Stimulated activated CD8-positive, alpha-beta memory T cell treated with anti-CD3 and anti-CD28 coated beads, Interleukin-12 subunit alpha, Interleukin-12 subunit beta, amount 100 ng/mL, for 4 hours (primary cell): Measurements from ENCODE around the gene RPS25.
"Not testable (repeated sequence)": the region's sequence is repeated elsewhere in the genome, so short reads cannot be mapped to it uniquely, and the experiment has no call there.

Experiments
- DNase-seq: peaks from one replicate; pipeline ENCODE4 v3.0.0-alpha.2; 2020; ENCODE audit warnings: low read depth

RPS25 gene

DNA sequence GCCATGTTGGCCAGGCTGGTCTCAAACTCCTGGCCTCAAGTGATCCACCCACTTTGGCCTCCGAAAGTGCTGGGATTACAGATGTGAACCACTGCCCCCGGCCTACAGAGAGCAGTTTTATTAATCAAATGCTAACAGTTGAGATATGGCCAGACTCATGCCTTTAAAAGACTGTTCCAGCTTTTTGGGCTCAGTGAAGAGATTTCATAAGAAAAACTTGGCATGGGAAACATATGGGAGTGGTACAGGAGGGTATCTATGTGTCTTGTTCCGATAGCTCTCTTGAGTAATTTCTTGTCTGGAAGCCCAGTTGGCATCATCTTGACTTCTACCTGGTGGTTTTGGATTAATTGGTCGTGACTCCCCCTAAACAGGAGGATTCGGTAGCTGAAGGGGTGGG is 20.7 kb upstream of the RPS25 start:
- DNase-seq: no peak

GRCh38 chr11:119034813-119035212 is 16.7 kb upstream of the RPS25 start:
- no peak for DNase-seq

DNA sequence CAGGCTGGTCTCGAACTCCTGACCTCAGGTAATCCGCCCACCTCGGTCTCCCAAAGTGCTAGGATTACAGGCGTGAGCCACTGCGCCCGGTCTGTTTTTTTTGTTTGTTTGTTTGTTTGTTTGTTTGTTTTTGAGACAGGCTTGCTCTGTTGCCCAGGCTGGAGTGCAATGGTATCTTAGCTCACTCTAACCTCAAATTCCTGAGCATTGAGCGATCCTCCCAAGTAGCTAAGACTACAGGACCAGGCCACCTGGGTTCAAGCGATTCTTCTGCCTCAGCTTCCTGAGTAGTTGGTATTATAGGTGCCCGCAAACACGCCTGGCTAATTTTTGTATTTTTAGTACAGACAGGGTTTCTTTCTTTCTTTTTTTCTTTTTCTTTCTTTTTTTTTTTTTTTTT is 15.3 kb upstream of the RPS25 start:
- DNase-seq: not testable (repeated sequence)

GRCh38 chr11:119031912-119032280 is 13.8 kb upstream of the RPS25 start:
- DNase-seq: no peak

DNA sequence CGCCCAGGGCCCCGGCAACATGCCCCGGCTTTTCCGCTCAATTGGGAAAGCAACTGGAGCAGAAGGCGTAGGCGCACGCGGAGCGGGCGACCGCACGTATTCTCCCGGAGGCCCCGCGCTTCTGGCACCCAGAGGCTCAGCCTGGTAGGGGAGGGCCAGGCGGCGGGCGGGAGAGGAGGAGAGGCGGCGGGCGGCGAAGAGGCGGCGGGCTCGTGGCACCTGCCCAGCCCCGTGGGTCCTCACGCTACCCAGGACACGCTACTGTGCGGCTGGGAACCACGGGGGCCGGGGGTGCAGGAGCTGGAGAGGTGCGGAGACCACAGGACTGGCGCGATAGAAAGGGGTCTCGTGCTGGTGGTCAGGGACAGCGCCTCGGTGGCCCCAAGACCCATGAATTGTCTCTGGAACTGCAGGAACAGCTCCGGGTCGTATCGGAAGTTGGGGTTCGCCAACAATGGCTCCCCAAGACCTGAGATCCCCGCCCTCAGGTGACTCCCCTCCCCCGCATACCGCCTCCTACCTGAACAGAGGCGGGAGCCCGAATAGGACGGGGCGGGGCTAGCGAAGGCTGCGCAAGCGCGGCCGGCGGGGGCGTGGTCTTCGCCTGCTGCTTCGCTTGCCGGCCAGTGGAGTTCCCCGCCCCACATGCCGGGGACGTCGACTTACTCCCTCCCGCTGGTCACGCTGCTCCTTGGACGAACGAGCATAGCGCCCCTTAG is 12.3 kb upstream of the RPS25 start, which contains the start of gene SLC37A4:
Gene SLC37A4 (minus strand): TSS at position 549 of the 719 bp plus-strand sequence.
- DNase-seq: peak; percentile 98

- DNase-seq: no peak
These were observed 11.8 kb upstream of the RPS25 start for GRCh38 chr11:119030029-119030328.

- DNase-seq: peak; percentile 14
These were observed 11.3 kb upstream of the RPS25 start for GRCh38 chr11:119029340-119030028.

DNA sequence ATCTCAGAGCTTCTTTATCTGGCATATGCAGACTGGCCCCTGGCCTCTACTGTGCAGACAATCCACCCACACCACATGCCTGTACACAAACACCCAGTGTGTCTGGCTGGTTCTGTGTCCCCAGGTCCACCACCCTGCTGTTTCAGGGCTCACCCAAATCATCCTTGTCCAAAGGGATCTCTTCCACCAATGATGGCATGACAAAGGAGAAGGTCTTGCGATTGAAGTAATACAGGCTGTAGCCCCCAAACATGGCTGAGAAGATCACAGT is 10.9 kb upstream of the RPS25 start:
- DNase-seq: no peak

DNA sequence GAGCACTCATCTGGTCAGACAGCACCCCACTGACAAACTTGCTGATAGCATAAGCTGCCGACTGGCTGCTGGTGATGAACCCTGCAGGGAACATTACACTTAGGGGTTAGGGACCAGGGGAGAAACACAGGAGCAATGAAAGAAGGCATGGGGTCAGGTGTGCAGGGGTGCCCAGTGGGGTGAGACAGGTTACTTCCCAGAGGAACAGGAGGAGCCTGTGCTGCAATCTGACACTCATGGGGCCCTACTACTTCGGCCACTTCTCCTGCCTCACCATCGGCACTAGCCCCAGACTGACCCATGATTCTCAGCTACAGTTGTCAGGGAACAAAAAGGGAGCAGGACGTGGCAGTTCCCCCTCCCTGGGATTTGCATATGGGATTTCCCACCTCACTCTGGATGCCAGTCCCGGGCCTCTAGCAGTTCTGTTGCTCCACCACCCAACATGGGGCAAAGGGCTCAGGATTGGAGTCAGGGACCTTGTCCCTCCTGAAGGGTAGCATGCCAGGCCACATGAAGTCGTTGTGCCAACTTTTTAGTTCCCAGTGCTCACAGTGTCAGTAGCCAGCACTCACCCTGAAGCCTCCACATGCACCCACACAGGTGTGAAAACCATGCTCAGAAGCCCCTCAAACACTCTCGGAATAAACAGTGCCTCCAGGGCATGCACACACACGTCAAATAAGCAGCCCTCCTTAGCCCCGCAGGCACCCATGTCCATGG is 10.4 kb upstream of the RPS25 start:
- no peak for DNase-seq

- DNase-seq: no peak
These were observed 9.6 kb upstream of the RPS25 start for GRCh38 chr11:119027561-119028345.

GRCh38 chr11:119026970-119027369 is 8.8 kb upstream of the RPS25 start:
- no peak for DNase-seq

DNA sequence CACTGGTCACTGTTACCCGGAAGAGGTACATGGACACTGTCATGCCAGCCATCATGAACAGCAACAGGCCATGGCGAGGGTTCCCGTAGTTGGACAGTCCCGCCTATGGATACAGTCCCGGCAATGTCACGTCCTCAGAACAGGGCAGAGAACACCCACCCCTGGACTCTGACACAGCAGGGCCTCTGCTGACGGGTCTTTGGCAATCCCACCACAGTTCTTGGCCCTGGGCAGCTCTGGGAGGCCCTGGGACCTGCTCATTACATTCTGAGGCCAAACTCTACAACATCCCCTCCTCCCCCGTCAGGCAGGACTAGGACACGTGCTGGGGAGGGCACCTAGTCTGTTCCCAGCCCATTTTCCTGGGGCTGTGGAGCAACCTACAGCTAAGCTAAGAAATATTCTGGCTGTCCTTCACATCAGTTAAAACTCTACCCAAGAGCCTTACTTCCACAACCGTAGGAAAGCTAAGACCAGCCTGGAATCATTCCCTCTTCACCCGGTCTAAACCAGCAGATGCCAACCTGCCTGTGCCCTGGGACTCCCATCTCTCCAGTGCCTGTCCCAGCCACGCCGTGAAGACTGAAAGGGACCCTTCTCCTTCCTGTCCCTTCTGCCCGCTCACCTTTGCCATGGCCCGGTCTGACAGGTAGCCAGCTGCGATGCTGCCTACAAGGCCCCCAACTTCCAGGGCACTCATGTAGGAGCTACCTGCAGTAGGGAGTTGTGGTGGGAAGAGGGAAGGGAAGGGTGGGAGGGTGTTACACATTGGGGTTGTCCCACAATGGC is 8.0 kb upstream of the RPS25 start:
- no peak for DNase-seq

GRCh38 chr11:119025541-119025940 is 7.4 kb upstream of the RPS25 start:
- no peak for DNase-seq

GRCh38 chr11:119025099-119025473 is 6.9 kb upstream of the RPS25 start:
- no peak for DNase-seq

- no peak for DNase-seq
These were observed 6.4 kb upstream of the RPS25 start for GRCh38 chr11:119024430-119025098.

- DNase-seq: no peak
These were observed 5.6 kb upstream of the RPS25 start for GRCh38 chr11:119023741-119024140.

GRCh38 chr11:119021631-119022030 is 3.5 kb upstream of the RPS25 start:
- no peak for DNase-seq

GRCh38 chr11:119019996-119020395 is 1.9 kb upstream of the RPS25 start:
- DNase-seq: no peak

DNA sequence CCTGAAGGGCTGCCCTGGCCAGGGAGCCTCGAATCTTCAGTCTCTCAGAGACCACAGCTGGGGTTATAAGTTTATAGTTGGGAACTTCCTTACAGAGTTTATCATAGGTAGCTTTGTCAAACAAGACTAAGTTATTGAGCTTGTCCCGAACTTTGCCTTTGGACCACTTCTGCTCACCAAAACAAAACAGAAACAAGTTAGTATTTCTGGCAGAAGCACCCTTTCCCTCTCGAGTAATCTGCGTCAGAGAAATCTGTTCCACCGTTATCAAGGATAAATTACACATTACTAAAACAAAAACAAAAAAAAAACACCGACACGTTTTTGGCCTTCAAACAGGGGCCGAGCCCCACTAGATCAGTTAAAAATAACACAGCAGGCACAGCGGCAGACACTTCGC is 766 bp downstream of the RPS25 start:
- not testable (repeated sequence) for DNase-seq

DNA sequence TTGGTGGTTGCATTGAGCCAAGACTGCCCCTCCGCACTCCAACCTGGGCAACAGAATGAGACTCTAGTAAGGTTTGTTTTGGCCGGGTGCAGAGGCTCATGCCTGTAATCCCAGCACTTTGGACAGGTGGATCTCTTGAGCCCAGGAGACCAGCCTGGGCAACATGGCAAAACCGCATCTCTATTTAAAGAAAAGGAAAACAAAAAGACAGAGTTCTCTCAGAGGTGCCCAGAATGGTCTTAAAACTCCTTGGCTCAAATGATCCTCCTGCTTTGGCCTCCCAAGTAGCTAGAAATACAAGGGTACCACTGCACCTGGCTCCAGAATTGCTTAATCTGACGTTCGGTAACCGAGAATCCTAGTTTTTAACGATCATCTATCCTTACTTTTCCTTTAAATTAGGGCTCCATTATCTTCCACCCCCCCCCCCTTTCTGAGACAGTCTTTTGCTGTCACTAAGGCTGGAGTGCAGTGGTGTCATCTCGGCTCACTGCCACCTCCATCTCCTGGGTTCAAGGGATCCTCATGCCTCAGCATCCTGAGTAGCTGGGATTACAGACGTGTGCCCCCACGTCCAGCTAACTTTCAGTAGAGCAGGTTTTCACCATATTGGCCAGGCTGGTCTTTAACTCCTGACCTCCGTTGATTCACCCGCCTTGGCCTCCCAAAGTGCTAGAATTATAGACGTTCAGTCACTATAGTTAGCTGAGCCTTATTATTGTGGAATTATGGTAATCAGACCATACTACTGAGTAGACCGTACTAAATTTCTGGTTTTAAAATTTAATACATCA is 1.7 kb downstream of the RPS25 start:
- no peak for DNase-seq
